Mesothelial cell of epicardium (in vitro differentiated cells): ENCODE data around the gene ALX1. TPM values are rescaled to one million over a fixed set of nuclear protein-coding genes. Genes with fewer than 3 reads are reported as not detected.

Experiments used
- DNase-seq, 2 experiments: peaks; one replicate each; pipeline ENCODE4 v3.0.0; 2021; ENCODE audit warnings: low spot score in 2 of 2; ENCODE audit not compliant: unreplicated experiment in 2 of 2
- H3K27ac Mint-ChIP-seq: 2 replicates; pipeline ENCODE4 v1.8.0; 2021; ENCODE audit warnings: mixed read lengths
- H3K27me3 Mint-ChIP-seq: 2 replicates; pipeline ENCODE4 v1.8.0; 2021; ENCODE audit warnings: low read depth, mixed read lengths
- H3K36me3 Mint-ChIP-seq: 2 replicates; pipeline ENCODE4 v1.8.0; 2021; ENCODE audit warnings: mixed read lengths
- H3K4me1 Mint-ChIP-seq: 2 replicates; pipeline ENCODE4 v1.8.0; 2021; ENCODE audit warnings: mixed read lengths
- H3K4me3 Mint-ChIP-seq: 2 replicates; pipeline ENCODE4 v1.8.0; 2021; ENCODE audit warnings: mild to moderate bottlenecking, moderate library complexity, mixed read lengths
- H3K9me3 Mint-ChIP-seq: 2 replicates; pipeline ENCODE4 v1.8.0; 2021; ENCODE audit warnings: mixed read lengths
- CTCF ChIP-seq: fragments of 200-600 bp; sonication (generic); IDR thresholded peaks from one replicate; pipeline ENCODE4 v1.5.0; 2021; ENCODE audit warnings: antibody characterized with exemption; ENCODE audit not compliant: unreplicated experiment
- total RNA-seq: library from RNA; stranded (reverse); gene quantifications from 3 replicates; pipeline ENCODE4 v1.2.1, GENCODE V29; 2021

ALX1 gene
- total RNA-seq, 1 donor from 2014 or later = 14.2 TPM

- Mint-ChIP-seq H3K9me3 (peaks cover 4% of the 10 kb centered on the region), H3K4me1 (peaks cover 30% of the 10 kb centered on the region), H3K27ac (no peak overlapping the region), H3K4me3 (no peak overlapping the region), H3K27me3 (no peaks in the 10 kb centered on the region), H3K36me3 (peaks cover 4% of the 10 kb centered on the region)
- TF ChIP-seq CTCF = no peak
- no peak for DNase-seq
Measured at GRCh38 chr12:85322715-85323114, 42.7 kb downstream of the ALX1 start.

GRCh38 chr12:85325442-85325841 lies 45.4 kb downstream of the ALX1 start:
- Mint-ChIP-seq H3K9me3 (no peaks in the 10 kb centered on the region), H3K27ac (no peak overlapping the region), H3K27me3 (no peaks in the 10 kb centered on the region), H3K4me3 (no peak overlapping the region), H3K36me3 (no peaks in the 10 kb centered on the region), H3K4me1 (peaks cover 50% of the 10 kb centered on the region)
- no peak for TF ChIP-seq CTCF
- DNase-seq = no peak

- Mint-ChIP-seq H3K36me3 (no peaks in the 10 kb centered on the region), H3K9me3 (no peaks in the 10 kb centered on the region), H3K27me3 (no peaks in the 10 kb centered on the region), H3K4me3 (no peak overlapping the region), H3K4me1 (peaks cover 40% of the 10 kb centered on the region), H3K27ac (no peak overlapping the region)
- no peak for TF ChIP-seq CTCF
- DNase-seq = no peak
Measured at GRCh38 chr12:85329913-85330312, 49.9 kb downstream of the ALX1 start.

GRCh38 chr12:85348779-85349178 lies 68.8 kb downstream of the ALX1 start:
- no peaks in the 10 kb centered on the region for H3K27me3 Mint-ChIP-seq
- TF ChIP-seq CTCF = no peak
- H3K9me3 Mint-ChIP-seq = no peaks in the 10 kb centered on the region
- no peak for DNase-seq
- H3K27ac Mint-ChIP-seq = no peak overlapping the region
- H3K4me3 Mint-ChIP-seq = no peak overlapping the region
- H3K4me1 Mint-ChIP-seq = peaks cover 14% of the 10 kb centered on the region
- no peaks in the 10 kb centered on the region for H3K36me3 Mint-ChIP-seq

GRCh38 chr12:85350356-85350755 lies 70.3 kb downstream of the ALX1 start:
- no peak overlapping the region for H3K27ac Mint-ChIP-seq
- no peaks in the 10 kb centered on the region for H3K9me3 Mint-ChIP-seq
- no peaks in the 10 kb centered on the region for H3K27me3 Mint-ChIP-seq
- H3K4me3 Mint-ChIP-seq = no peak overlapping the region
- no peak for TF ChIP-seq CTCF
- H3K36me3 Mint-ChIP-seq = no peaks in the 10 kb centered on the region
- peaks cover 29% of the 10 kb centered on the region for H3K4me1 Mint-ChIP-seq
- no peak for DNase-seq

Other genes with a start within 250 kb of the ALX1 start
- gene TSPAN19, start 243.9 kb upstream of the ALX1 start, total RNA-seq = 0.31 to 0.66 TPM (median 0.51 TPM) in 3 replicates
- 3.8 to 4.2 TPM (median 4.0 TPM) in 3 replicates for gene LRRIQ1, start 243.9 kb upstream of the ALX1 start, total RNA-seq